Measurements from ENCODE around the gene PER2. TPM values are rescaled to one million over a fixed set of nuclear protein-coding genes. Genes with fewer than 3 reads are reported as not detected.

The PER2 gene
- total RNA-seq, 1 donor from 2014 or later: 11.3 TPM

DNA sequence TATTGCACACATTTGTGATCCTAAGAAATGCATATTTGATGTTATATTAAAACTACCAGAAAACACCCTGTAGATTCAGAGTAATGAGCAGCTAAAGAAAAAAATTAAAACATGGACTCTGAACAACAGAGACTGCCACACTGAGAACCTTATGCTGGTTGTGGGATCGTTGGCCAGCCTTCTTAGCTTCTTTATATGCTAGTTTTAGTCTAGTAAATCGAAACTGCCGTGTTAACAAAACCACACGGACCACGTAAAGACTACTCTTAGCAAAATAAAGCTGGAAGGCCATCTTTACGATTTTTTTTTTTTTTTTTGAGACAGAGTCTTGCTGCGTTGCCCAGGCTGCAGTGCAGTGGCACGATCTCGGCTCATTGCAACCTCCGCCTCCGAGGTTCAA, 22.8 kb downstream of the PER2 start:
- TF ChIP-seq, protein P1, sequence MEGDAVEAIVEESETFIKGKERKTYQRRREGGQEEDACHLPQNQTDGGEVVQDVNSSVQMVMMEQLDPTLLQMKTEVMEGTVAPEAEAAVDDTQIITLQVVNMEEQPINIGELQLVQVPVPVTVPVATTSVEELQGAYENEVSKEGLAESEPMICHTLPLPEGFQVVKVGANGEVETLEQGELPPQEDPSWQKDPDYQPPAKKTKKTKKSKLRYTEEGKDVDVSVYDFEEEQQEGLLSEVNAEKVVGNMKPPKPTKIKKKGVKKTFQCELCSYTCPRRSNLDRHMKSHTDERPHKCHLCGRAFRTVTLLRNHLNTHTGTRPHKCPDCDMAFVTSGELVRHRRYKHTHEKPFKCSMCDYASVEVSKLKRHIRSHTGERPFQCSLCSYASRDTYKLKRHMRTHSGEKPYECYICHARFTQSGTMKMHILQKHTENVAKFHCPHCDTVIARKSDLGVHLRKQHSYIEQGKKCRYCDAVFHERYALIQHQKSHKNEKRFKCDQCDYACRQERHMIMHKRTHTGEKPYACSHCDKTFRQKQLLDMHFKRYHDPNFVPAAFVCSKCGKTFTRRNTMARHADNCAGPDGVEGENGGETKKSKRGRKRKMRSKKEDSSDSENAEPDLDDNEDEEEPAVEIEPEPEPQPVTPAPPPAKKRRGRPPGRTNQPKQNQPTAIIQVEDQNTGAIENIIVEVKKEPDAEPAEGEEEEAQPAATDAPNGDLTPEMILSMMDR (IDR thresholded peaks at IDR 0.05; ENCODE audit: insufficient read depth, low read length, severe bottlenecking): no peak
- H3K4me3 ChIP-seq (ENCODE audit: low read depth, low read length): no peak overlapping the region
- peaks cover 37% of the 10 kb centered on the region for H3K36me3 ChIP-seq (ENCODE audit: control insufficient read depth, insufficient read depth, low read length)
- H3K27me3 ChIP-seq (ENCODE audit: control insufficient read depth, insufficient read depth, low read length): no peaks in the 10 kb centered on the region
- FAIRE-seq: no peak
- no peak for DNase-seq (ENCODE audit: low read depth)

DNA sequence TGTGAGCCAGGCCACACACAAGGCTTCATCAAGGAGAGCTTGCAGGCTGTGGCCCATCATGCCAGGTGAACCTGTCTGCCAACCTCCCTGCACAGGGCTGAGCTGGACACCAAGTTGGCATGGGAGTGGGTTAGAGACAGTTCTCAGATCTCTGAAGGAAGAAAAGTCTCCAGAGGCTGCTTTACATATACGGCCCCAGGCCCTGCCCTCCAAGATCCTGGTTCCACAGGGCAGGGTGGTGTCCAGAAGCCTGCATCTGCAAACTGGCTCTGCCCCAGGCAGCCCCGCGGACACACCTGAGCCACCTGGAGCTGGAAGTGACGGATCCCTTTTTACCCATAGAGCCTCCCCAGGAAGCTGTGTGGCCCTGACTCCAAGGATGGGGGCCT, 24.3 kb downstream of the PER2 start:
- Histone ChIP-seq H3K36me3 (ENCODE audit: control insufficient read depth, insufficient read depth, low read length) (peaks cover 39% of the 10 kb centered on the region), H3K4me3 (ENCODE audit: low read depth, low read length) (no peak overlapping the region), H3K27me3 (ENCODE audit: control insufficient read depth, insufficient read depth, low read length) (no peaks in the 10 kb centered on the region)
- TF ChIP-seq, protein P1 (IDR thresholded peaks at IDR 0.05; ENCODE audit: insufficient read depth, low read length, severe bottlenecking): no peak
- FAIRE-seq: peak; percentile 32
- DNase-seq (ENCODE audit: low read depth): no peak

DNA sequence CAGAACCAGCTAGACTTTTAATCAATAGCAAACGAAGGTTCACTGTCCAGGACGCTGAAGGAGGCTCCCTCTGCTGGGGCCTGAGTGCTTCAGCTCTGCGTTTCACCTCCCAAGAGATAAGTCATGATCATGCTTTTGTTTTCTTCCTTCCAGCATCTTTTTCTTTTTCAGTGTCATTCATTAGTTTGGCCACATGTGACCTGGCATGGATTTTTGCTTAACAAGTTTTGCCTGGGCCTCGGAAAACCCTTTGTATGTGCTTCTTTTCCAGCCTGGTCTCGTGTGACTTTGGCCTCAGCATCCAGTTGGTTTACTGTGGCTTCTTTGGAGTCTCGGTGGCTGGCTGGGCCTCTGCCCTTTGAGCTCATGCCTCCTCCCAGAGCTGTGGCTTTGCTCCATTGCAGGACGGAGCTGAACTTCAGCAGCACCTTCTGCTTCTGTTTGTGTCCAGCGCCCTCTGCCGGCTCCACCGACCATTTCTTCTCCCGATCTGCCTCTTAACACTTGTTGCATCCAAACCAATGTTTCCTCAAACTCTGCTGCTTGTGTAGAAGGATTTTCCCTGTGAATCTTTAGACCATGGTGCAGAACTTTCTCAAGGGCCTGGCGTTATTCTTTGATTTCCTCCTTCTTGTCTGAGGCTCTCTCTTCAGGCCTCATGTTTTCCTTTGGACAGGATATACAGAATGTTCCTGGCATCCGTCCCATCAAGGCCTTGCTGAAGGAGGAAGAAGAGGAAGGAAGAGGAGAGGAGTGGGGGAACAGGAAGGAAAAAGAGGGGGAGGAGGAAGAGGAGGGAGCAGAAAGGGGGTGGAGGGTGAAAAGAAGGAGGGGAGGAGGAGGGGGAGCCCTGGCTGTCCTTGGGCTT, 25.0 kb downstream of the PER2 start:
- peak; percentile 84 for FAIRE-seq
- H3K4me3 ChIP-seq (ENCODE audit: low read depth, low read length): no peak overlapping the region
- no peaks in the 10 kb centered on the region for H3K27me3 ChIP-seq (ENCODE audit: control insufficient read depth, insufficient read depth, low read length)
- TF ChIP-seq, protein P1 (IDR thresholded peaks at IDR 0.05; ENCODE audit: insufficient read depth, low read length, severe bottlenecking): peak; percentile 89
- peak; percentile 72 for DNase-seq (ENCODE audit: low read depth)
- peaks cover 43% of the 10 kb centered on the region for H3K36me3 ChIP-seq (ENCODE audit: control insufficient read depth, insufficient read depth, low read length)

DNA sequence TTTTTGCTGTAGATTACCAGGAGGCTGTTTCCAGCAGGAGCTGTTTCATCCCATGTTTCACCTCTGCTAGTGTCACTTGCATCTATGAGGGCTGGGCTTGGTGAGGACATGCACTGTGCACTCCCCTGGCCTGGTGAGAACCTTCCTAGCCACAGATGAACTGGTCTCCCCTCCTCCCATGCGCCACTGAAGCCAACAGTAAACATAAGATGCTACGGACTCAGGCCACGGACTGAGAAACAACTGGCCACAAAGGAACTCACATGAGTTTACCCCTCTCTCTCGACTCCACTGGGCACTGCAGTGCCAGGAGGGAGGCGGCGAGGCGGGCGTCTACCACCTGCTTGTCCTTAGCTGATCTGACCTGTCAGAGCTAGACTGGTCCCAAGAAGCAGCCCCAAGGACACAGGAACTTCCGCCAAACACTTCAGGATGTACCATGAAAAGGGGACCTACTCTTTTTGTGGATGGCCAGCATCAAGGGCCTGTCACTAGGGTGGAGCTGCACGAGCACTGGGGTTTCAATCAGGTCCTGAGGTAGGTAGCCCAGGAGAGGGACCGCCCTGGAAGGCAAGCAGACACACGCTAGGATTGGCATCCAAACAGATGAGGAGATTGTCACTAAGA, 25.8 kb downstream of the PER2 start:
- TF ChIP-seq, protein P1 (IDR thresholded peaks at IDR 0.05; ENCODE audit: insufficient read depth, low read length, severe bottlenecking): no peak
- no peak overlapping the region for H3K4me3 ChIP-seq (ENCODE audit: low read depth, low read length)
- peaks cover 38% of the 10 kb centered on the region for H3K36me3 ChIP-seq (ENCODE audit: control insufficient read depth, insufficient read depth, low read length)
- H3K27me3 ChIP-seq (ENCODE audit: control insufficient read depth, insufficient read depth, low read length): no peaks in the 10 kb centered on the region
- DNase-seq (ENCODE audit: low read depth) (no peak), FAIRE-seq (no peak)

DNA sequence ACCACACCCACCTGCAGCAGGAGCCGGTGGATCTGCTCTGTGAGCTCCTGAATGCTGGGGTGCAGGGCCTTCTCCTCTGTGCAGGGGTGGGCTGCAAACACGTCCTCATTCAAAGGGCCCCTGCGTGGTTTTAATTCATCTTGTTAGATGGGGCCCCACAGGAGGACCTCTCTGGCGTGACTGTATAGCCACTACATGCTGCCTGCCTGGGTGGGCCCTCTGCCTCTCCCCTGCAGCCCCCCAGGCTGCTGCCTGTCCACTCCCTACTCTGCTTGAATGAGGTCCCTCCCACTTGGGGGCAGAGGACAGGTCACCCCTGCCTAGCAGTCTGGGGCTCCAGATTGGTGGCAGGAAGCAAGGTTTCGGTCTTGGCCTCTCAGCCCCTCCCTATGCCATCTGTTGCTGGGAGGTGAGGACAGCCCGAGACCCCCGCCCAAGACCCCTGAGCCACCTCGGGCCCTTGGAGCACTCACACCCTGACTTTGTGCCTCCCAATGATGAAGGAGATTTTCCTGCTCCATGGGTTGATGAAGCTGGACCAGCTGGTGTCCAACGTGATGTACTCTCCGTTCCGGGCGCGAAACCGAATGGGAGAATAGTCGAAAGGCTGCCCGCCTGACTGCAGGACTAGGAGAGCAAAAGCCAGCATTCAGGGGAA, 26.6 kb downstream of the PER2 start:
- H3K27me3 ChIP-seq (ENCODE audit: control insufficient read depth, insufficient read depth, low read length): no peaks in the 10 kb centered on the region
- no peak for DNase-seq (ENCODE audit: low read depth)
- no peak for FAIRE-seq
- H3K4me3 ChIP-seq (ENCODE audit: low read depth, low read length): no peak overlapping the region
- peaks cover 41% of the 10 kb centered on the region for H3K36me3 ChIP-seq (ENCODE audit: control insufficient read depth, insufficient read depth, low read length)
- TF ChIP-seq, protein P1 (IDR thresholded peaks at IDR 0.05; ENCODE audit: insufficient read depth, low read length, severe bottlenecking): no peak

Measured in bronchial epithelial cell (primary cell).